ENCODE results near the gene HK3. TPM values are rescaled to one million over a fixed set of nuclear protein-coding genes. Genes with fewer than 3 reads are reported as not detected.

The HK3 gene
- total and polyA plus RNA-seq, 2 of the 8 experiments (the other 6 are each of a cell fraction or from before 2014, with no cell fraction given): not detected

DNA sequence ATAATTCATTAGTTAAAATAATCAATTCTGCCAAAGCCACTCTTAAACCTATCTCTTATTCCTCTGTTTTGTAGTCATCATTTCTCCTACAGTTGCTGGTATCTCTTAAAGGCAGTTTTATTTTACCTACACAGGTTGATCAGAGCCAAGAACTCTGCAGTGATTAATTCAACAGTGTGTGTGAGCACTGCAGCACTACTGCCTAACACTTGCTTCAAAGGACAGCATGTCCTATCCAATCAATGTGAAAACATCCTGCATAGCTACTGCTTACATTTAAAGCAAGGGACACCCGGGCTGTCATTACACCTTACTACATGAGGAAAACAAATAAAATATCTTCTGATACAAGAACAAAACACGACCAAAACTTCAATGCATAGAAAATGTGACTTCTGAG is 45.1 kb upstream of the HK3 start (continued):
- TF ChIP-seq, protein P1, sequence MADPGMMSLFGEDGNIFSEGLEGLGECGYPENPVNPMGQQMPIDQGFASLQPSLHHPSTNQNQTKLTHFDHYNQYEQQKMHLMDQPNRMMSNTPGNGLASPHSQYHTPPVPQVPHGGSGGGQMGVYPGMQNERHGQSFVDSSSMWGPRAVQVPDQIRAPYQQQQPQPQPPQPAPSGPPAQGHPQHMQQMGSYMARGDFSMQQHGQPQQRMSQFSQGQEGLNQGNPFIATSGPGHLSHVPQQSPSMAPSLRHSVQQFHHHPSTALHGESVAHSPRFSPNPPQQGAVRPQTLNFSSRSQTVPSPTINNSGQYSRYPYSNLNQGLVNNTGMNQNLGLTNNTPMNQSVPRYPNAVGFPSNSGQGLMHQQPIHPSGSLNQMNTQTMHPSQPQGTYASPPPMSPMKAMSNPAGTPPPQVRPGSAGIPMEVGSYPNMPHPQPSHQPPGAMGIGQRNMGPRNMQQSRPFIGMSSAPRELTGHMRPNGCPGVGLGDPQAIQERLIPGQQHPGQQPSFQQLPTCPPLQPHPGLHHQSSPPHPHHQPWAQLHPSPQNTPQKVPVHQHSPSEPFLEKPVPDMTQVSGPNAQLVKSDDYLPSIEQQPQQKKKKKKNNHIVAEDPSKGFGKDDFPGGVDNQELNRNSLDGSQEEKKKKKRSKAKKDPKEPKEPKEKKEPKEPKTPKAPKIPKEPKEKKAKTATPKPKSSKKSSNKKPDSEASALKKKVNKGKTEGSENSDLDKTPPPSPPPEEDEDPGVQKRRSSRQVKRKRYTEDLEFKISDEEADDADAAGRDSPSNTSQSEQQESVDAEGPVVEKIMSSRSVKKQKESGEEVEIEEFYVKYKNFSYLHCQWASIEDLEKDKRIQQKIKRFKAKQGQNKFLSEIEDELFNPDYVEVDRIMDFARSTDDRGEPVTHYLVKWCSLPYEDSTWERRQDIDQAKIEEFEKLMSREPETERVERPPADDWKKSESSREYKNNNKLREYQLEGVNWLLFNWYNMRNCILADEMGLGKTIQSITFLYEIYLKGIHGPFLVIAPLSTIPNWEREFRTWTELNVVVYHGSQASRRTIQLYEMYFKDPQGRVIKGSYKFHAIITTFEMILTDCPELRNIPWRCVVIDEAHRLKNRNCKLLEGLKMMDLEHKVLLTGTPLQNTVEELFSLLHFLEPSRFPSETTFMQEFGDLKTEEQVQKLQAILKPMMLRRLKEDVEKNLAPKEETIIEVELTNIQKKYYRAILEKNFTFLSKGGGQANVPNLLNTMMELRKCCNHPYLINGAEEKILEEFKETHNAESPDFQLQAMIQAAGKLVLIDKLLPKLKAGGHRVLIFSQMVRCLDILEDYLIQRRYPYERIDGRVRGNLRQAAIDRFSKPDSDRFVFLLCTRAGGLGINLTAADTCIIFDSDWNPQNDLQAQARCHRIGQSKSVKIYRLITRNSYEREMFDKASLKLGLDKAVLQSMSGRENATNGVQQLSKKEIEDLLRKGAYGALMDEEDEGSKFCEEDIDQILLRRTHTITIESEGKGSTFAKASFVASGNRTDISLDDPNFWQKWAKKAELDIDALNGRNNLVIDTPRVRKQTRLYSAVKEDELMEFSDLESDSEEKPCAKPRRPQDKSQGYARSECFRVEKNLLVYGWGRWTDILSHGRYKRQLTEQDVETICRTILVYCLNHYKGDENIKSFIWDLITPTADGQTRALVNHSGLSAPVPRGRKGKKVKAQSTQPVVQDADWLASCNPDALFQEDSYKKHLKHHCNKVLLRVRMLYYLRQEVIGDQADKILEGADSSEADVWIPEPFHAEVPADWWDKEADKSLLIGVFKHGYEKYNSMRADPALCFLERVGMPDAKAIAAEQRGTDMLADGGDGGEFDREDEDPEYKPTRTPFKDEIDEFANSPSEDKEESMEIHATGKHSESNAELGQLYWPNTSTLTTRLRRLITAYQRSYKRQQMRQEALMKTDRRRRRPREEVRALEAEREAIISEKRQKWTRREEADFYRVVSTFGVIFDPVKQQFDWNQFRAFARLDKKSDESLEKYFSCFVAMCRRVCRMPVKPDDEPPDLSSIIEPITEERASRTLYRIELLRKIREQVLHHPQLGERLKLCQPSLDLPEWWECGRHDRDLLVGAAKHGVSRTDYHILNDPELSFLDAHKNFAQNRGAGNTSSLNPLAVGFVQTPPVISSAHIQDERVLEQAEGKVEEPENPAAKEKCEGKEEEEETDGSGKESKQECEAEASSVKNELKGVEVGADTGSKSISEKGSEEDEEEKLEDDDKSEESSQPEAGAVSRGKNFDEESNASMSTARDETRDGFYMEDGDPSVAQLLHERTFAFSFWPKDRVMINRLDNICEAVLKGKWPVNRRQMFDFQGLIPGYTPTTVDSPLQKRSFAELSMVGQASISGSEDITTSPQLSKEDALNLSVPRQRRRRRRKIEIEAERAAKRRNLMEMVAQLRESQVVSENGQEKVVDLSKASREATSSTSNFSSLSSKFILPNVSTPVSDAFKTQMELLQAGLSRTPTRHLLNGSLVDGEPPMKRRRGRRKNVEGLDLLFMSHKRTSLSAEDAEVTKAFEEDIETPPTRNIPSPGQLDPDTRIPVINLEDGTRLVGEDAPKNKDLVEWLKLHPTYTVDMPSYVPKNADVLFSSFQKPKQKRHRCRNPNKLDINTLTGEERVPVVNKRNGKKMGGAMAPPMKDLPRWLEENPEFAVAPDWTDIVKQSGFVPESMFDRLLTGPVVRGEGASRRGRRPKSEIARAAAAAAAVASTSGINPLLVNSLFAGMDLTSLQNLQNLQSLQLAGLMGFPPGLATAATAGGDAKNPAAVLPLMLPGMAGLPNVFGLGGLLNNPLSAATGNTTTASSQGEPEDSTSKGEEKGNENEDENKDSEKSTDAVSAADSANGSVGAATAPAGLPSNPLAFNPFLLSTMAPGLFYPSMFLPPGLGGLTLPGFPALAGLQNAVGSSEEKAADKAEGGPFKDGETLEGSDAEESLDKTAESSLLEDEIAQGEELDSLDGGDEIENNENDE (IDR thresholded peaks at IDR 0.05; ENCODE audit: insufficient replicate concordance, low read length): no peak
- TF ChIP-seq KDM5A (IDR thresholded peaks at IDR 0.05; ENCODE audit: low read length) (no peak), POU5F1 (IDR thresholded peaks at IDR 0.05; ENCODE audit: low read depth, low read length) (no peak), TBP (IDR thresholded peaks at IDR 0.05; ENCODE audit: low read depth, low read length) (no peak), SIX5 (IDR thresholded peaks at IDR 0.05; ENCODE audit: low read depth, low read length) (no peak), GABPA (IDR thresholded peaks at IDR 0.05; ENCODE audit: borderline replicate concordance, insufficient read depth, low read length) (no peak), MAFK (IDR thresholded peaks at IDR 0.05; ENCODE audit: low read depth, low read length) (no peak), SIN3A (conservative IDR thresholded peaks at IDR 0.05 in 1 of 2, IDR thresholded peaks at IDR 0.05 in 1 of 2; ENCODE audit: low read depth in 1 of 2, low read length in 2 of 2) (no peak), CTBP2 (IDR thresholded peaks at IDR 0.05; ENCODE audit: borderline replicate concordance, insufficient read depth, insufficient read length, low read length) (no peak)
- TF ChIP-seq, protein P2, sequence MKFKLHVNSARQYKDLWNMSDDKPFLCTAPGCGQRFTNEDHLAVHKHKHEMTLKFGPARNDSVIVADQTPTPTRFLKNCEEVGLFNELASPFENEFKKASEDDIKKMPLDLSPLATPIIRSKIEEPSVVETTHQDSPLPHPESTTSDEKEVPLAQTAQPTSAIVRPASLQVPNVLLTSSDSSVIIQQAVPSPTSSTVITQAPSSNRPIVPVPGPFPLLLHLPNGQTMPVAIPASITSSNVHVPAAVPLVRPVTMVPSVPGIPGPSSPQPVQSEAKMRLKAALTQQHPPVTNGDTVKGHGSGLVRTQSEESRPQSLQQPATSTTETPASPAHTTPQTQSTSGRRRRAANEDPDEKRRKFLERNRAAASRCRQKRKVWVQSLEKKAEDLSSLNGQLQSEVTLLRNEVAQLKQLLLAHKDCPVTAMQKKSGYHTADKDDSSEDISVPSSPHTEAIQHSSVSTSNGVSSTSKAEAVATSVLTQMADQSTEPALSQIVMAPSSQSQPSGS (IDR thresholded peaks at IDR 0.05; ENCODE audit: low read length): no peak; the same call in 1 of the 2 replicates

Data from H1 (cell line).